HepG2 (cell line): ENCODE measurements around the gene KIAA0232. TPM values are rescaled to one million over a fixed set of nuclear protein-coding genes. Genes with fewer than 3 reads are reported as not detected.

Source experiments
- ATAC-seq: fragments of 200-7000 bp; cut with Tn5 transposase; 3 replicates; pipeline ENCODE4 v1.9.1; 2020; ENCODE audit warnings: mild to moderate bottlenecking, moderate library complexity
- BruUV-seq: library from RNA; stranded (reverse); fragments of 400-500 nt; replicated peaks from 2 replicates; lab custom pipeline; 2021; lab: Mats Ljungman, UMichigan
- CTCF ChIA-PET: fragments of 300-600 bp; formaldehyde crosslinking; extraction: SDS; loops from one replicate; lab custom pipeline; 2021; ENCODE audit warnings: low total read pairs, inconsistent platforms, low intra/inter-chr PET ratio; lab: Yijun Ruan, JAX
- POLR2A ChIA-PET: fragments of 350-600 bp; sonication (Branson Sonifier 250); formaldehyde crosslinking; loops from one replicate; lab custom pipeline; 2020; ENCODE audit warnings: antibody characterized with exemption, inconsistent platforms; lab: Yijun Ruan, JAX
- DNase-seq: peaks from one replicate; pipeline ENCODE4 v3.0.0-alpha.2; 2015; ENCODE audit warnings: low spot score
- FAIRE-seq: peaks from 3 replicates; lab custom pipeline; 2011; peaks lifted over from hg19 to GRCh38; lab: Jason Lieb, UNC
- H2AFZ ChIP-seq: one replicate; pipeline ENCODE4 v1.6.1; 2011; ENCODE audit warnings: low read length, inconsistent platforms
- H3K27ac ChIP-seq: fragments of 300-600 bp; 3 replicates; pipeline ENCODE4 v1.8.0; 2011; ENCODE audit warnings: mixed run types, mild to moderate bottlenecking, mixed read lengths, low read length, inconsistent platforms; ENCODE audit not compliant: insufficient read depth; ENCODE audit errors: extremely low read length
- H3K27me3 ChIP-seq, 2 experiments: fragments of 200-600 bp in 1 of 2; 2 replicates in 1 of 2; 3 replicates in 1 of 2; pipeline versions ENCODE4 v1.6.0 to v1.8.0; 2011; ENCODE audit warnings: low read length in 2 of 2, mild to moderate bottlenecking in 2 of 2, moderate library complexity in 2 of 2, inconsistent platforms in 1 of 2; ENCODE audit not compliant: insufficient read depth in 2 of 2, control insufficient read depth in 1 of 2
- H3K36me3 ChIP-seq, 2 experiments: fragments of 200-600 bp in 1 of 2; replicated peaks in 1 of 2; 2 replicates in 1 of 2; 3 replicates in 1 of 2; pipeline versions ENCODE4 v1.5.1 to v1.8.0; 2011; ENCODE audit warnings: low read length in 2 of 2, inconsistent platforms in 1 of 2; ENCODE audit not compliant: insufficient read depth in 2 of 2, control insufficient read depth in 1 of 2
- H3K4me1 ChIP-seq: 2 replicates; pipeline ENCODE4 v1.5.1; 2012; ENCODE audit warnings: low read length, inconsistent platforms; ENCODE audit not compliant: insufficient read depth
- H3K4me2 ChIP-seq: 2 replicates; pipeline ENCODE4 v1.6.0; 2011; ENCODE audit warnings: low read depth, low read length, inconsistent platforms
- H3K4me3 ChIP-seq, 3 experiments: fragments of 200-600 bp in 1 of 3; sonication (generic), shearing (Covaris generic) in 1 of 3; replicated peaks in 1 of 3; 2 replicates each; pipeline ENCODE4 v1.5.1; 2011 to 2016; ENCODE audit warnings: low read length in 3 of 3, inconsistent platforms in 2 of 3, low read depth in 2 of 3, mild to moderate bottlenecking in 2 of 3, control low read depth in 1 of 3, mixed read lengths in 1 of 3; ENCODE audit not compliant: insufficient read depth in 1 of 3
- H3K79me2 ChIP-seq: one replicate; pipeline ENCODE4 v1.6.1; 2011; ENCODE audit warnings: low read length, inconsistent platforms; ENCODE audit not compliant: insufficient read depth
- H3K9ac ChIP-seq: 2 replicates; pipeline ENCODE4 v1.6.0; 2011; ENCODE audit warnings: mild to moderate bottlenecking, low read depth, low read length, inconsistent platforms; ENCODE audit not compliant: insufficient read depth
- H3K9me3 ChIP-seq: 2 replicates; pipeline ENCODE4 v1.5.1; 2012; ENCODE audit warnings: mild to moderate bottlenecking, low read length
- H4K20me1 ChIP-seq: 2 replicates; pipeline ENCODE4 v1.6.0; 2011; ENCODE audit warnings: inconsistent platforms, mild to moderate bottlenecking, low read length, moderate library complexity; ENCODE audit not compliant: insufficient read depth
- MXD4 ChIP-seq: IDR thresholded peaks from 2 replicates; pipeline ENCODE4 v1.6.1; 2016; ENCODE audit warnings: mild to moderate bottlenecking, missing biosample characterization, missing genetic modification reagents
- RFX1 ChIP-seq: fragments of 450-650 bp; IDR thresholded peaks from 2 replicates; pipeline ENCODE4 v1.6.1; 2017
- ZNF839 ChIP-seq: sonication (generic); formaldehyde crosslinking; IDR thresholded peaks from 2 replicates; pipeline ENCODE4 v1.4.0; 2020; ENCODE audit warnings: missing genetic modification reagents, mild to moderate bottlenecking, borderline replicate concordance
- WGBS: methylation state at CpG from one replicate; pipeline ENCODE4 v1.1.6; 2017; ENCODE audit warnings: low lambda C conversion rate; 5-methylcytosine and 5-hydroxymethylcytosine counted together
- in situ Hi-C: cut with HindIII; loops from 2 replicates; pipeline ENCODE4 v1.10.0; 2017; ENCODE audit warnings: low pct_unique_long_range_greater_than_20kb; ENCODE audit not compliant: extremely low pct_ligation_motif_present
- intact Hi-C: fragments of 100-400 bp; cut with micrococcal nuclease; formaldehyde crosslinking; loops from one replicate; pipeline ENCODE4 v1.10.0; 2022; ENCODE audit not compliant: unreplicated experiment
- polyA plus RNA-seq, 8 experiments: library from polyadenylated mRNA; depleted of rRNA in 3 of 8; stranded (reverse) in 7 of 8; unstranded in 1 of 8; fragments of >200 nt; fragmentation: Illumina TruSeq in 4 of 8; extraction: Trizol in 4 of 8; gene quantifications; 2 replicates each; pipeline versions ENCODE4 v1.2.1 to v1.2.3, GENCODE V29; 2011 to 2016; ENCODE audit warnings: low read depth in 4 of 8, missing spikeins in 1 of 8, mixed read lengths in 1 of 8; ENCODE audit not compliant: insufficient read depth in 1 of 8
- total RNA-seq, 5 experiments: library from RNA; depleted of rRNA; stranded (reverse); fragments of >200 nt; fragmentation: Illumina TruSeq; extraction: Trizol; gene quantifications; 2 replicates each; pipeline ENCODE4 v1.2.3, GENCODE V29; 2016; ENCODE audit warnings: low read depth in 1 of 5
- TF ChIP-seq, protein P1 (sequence below): sonication (generic); formaldehyde crosslinking; IDR thresholded peaks from 2 replicates; pipeline ENCODE4 v1.5.0; 2020; ENCODE audit warnings: missing genetic modification reagents
- TF ChIP-seq, protein P2 (sequence below): sonication (generic); formaldehyde crosslinking; IDR thresholded peaks from 2 replicates; pipeline ENCODE4 v1.4.0; 2020; ENCODE audit warnings: missing genetic modification reagents

Gene KIAA0232
- total and polyA plus RNA-seq, 2 of the 13 experiments (the other 11 are each of a cell fraction or from before 2014, with no cell fraction given): 7.8 to 17.1 TPM

DNA sequence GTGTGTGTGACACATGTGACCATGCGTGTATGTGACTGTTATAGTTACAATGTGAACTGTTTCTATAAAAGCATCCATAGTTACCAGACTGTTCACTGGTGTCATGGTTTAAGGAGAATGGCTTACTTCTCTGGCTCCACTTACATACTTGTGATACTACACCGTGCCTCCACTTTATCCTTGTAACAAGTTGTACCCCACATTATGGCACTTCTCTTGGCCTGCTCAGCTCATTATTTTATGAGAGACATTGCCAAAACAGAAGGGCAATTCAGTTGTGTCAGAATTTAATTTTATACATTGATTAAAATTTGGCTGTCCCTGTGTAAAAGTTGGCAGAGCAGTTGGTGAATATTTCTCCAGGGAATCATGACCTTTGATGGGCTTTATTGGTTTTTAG, 64.7 kb downstream of the KIAA0232 start:
- intact Hi-C loops: no loop called here
- Histone ChIP-seq H2AFZ (no peak overlapping the region), H3K4me3 (no peak overlapping the region), H3K79me2 (peaks cover 17% of the 10 kb centered on the region), H3K9ac (no peak overlapping the region), H3K4me2 (no peak overlapping the region), H3K9me3 (peaks cover 11% of the 10 kb centered on the region; the same call in 1 of the 2 replicates), H4K20me1 (no peaks in the 10 kb centered on the region), H3K27me3 (no peaks in the 10 kb centered on the region), H3K4me1 (no peaks in the 10 kb centered on the region), H3K36me3 (peaks cover 17 to 58% of the 10 kb centered on the region in 2 experiments), H3K27ac (no peak overlapping the region)
- in situ Hi-C loops: no loop called here
- CTCF ChIA-PET: no interaction called here
- FAIRE-seq (no peak), DNase-seq (no peak), ATAC-seq (no peak)
- POLR2A ChIA-PET: no interaction called here
- TF ChIP-seq MXD4 (CRISPR knock-in tag) (no peak), ZNF839 (no peak), RFX1 (no peak)
- TF ChIP-seq, protein P1, sequence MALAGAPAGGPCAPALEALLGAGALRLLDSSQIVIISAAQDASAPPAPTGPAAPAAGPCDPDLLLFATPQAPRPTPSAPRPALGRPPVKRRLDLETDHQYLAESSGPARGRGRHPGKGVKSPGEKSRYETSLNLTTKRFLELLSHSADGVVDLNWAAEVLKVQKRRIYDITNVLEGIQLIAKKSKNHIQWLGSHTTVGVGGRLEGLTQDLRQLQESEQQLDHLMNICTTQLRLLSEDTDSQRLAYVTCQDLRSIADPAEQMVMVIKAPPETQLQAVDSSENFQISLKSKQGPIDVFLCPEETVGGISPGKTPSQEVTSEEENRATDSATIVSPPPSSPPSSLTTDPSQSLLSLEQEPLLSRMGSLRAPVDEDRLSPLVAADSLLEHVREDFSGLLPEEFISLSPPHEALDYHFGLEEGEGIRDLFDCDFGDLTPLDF: no peak
- TF ChIP-seq, protein P2, sequence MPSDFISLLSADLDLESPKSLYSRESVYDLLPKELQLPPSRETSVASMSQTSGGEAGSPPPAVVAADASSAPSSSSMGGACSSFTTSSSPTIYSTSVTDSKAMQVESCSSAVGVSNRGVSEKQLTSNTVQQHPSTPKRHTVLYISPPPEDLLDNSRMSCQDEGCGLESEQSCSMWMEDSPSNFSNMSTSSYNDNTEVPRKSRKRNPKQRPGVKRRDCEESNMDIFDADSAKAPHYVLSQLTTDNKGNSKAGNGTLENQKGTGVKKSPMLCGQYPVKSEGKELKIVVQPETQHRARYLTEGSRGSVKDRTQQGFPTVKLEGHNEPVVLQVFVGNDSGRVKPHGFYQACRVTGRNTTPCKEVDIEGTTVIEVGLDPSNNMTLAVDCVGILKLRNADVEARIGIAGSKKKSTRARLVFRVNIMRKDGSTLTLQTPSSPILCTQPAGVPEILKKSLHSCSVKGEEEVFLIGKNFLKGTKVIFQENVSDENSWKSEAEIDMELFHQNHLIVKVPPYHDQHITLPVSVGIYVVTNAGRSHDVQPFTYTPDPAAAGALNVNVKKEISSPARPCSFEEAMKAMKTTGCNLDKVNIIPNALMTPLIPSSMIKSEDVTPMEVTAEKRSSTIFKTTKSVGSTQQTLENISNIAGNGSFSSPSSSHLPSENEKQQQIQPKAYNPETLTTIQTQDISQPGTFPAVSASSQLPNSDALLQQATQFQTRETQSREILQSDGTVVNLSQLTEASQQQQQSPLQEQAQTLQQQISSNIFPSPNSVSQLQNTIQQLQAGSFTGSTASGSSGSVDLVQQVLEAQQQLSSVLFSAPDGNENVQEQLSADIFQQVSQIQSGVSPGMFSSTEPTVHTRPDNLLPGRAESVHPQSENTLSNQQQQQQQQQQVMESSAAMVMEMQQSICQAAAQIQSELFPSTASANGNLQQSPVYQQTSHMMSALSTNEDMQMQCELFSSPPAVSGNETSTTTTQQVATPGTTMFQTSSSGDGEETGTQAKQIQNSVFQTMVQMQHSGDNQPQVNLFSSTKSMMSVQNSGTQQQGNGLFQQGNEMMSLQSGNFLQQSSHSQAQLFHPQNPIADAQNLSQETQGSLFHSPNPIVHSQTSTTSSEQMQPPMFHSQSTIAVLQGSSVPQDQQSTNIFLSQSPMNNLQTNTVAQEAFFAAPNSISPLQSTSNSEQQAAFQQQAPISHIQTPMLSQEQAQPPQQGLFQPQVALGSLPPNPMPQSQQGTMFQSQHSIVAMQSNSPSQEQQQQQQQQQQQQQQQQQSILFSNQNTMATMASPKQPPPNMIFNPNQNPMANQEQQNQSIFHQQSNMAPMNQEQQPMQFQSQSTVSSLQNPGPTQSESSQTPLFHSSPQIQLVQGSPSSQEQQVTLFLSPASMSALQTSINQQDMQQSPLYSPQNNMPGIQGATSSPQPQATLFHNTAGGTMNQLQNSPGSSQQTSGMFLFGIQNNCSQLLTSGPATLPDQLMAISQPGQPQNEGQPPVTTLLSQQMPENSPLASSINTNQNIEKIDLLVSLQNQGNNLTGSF (CRISPR knock-in tag): no peak
- WGBS: 44% methylated on average over 2 of the region's 2 CpGs
- no TSS peak for BruUV-seq
